HG02759 (cell line): ENCODE data around the gene RCOR1.

ENCODE experiments used
- ATAC-seq: cut with Tn5 transposase; IDR thresholded peaks from one replicate; pipeline ENCODE4 v1.9.1; 2021; ENCODE audit warnings: mild to moderate bottlenecking, moderate library complexity; ENCODE audit not compliant: unreplicated experiment

Gene RCOR1

DNA sequence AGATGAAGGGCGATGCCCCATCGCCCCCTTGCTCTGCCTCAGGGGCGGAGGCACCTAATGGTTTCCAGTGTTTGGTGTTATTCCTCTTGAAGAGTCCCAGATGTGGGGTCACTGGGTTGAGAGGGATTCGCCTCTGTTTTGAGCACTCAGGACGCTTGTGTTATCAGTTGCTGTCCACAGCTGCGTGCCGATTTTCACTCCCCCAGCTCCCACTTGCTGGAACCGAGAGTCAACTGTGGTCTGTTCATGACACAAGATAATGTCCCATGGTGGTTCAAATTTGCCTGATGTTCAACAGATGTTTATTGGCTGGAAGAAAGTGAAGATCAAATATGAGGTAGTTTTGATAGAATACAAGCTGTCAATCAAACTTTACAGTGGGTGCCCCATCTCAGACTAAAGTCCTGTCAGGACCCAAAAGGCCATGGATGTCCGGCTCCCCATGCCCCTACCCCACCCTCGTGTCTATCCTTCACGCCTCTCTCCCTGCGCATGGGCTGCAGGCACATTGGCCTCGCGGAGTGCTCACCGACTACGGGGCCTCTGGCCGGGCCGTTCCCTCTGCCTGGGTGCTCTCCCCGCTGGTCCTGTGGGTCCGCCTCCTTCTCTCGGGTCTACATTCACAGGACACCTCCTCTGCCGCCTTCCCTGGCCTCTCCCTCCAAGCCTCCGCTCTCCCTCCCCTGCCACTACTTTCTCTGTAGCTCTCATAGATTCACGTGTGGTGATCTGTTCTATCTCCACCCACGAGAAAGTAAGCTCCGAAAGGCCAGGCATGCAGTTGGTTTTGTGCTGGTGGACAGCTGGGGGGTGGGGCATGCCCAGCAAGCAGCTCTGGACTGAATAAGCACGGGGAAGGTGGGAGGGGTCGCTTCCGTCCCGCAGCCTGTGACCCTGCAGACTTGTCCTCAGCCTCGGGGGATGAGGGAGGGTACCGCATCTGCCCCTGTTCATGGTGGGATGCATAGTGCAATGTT, 178.0 kb downstream of the RCOR1 start:
- no peak for ATAC-seq

GRCh38 chr14:102771144-102771543, 178.7 kb downstream of the RCOR1 start:
- no peak for ATAC-seq

- no peak for ATAC-seq
Observed at GRCh38 chr14:102772781-102773570, 180.5 kb downstream of the RCOR1 start.

GRCh38 chr14:102774391-102775153, 182.1 kb downstream of the RCOR1 start:
- no peak for ATAC-seq

DNA sequence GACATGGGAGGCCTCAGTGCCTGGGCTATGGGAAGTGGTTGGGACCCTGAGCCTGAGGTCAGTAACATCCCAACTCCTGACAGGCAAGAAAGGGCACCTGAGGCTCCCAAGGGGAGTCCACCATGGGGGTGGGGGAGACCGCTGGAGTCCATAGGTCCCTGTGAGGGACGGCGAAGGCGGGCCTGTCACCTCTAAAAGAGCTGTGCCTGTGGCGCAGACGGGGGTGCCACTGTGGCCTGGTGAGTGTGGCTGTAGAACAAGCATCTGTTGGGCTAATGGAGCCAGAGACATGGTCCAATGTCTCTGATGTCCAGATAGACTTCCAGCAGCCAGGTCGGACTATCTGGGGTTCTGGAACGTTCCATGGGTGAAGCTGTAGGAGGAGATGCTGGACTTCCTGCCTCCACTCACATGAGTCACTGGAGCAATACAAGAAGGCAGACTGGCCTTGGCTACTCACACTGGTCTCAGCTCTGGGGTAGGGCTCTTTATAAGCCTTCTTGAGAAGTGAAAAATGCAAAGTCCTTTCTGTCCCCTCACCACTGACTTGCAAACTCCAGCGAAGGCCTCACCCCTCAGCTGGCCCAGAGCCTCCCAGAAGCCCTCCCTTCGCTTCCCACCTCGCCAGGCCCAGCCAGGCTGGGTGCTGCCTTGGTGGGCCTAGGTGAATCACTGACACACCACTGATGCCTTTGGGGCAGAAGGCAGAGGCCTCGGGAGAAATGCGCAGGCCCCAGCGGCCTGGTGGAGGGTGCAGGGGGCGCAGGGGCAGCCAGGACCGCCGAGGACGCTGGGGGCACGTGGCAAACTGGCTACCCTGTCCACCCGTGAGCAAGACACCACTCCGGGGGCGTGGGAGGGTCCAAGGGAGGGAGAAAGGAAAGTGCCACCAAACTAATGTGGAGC, 183.7 kb downstream of the RCOR1 start:
- no peak for ATAC-seq

DNA sequence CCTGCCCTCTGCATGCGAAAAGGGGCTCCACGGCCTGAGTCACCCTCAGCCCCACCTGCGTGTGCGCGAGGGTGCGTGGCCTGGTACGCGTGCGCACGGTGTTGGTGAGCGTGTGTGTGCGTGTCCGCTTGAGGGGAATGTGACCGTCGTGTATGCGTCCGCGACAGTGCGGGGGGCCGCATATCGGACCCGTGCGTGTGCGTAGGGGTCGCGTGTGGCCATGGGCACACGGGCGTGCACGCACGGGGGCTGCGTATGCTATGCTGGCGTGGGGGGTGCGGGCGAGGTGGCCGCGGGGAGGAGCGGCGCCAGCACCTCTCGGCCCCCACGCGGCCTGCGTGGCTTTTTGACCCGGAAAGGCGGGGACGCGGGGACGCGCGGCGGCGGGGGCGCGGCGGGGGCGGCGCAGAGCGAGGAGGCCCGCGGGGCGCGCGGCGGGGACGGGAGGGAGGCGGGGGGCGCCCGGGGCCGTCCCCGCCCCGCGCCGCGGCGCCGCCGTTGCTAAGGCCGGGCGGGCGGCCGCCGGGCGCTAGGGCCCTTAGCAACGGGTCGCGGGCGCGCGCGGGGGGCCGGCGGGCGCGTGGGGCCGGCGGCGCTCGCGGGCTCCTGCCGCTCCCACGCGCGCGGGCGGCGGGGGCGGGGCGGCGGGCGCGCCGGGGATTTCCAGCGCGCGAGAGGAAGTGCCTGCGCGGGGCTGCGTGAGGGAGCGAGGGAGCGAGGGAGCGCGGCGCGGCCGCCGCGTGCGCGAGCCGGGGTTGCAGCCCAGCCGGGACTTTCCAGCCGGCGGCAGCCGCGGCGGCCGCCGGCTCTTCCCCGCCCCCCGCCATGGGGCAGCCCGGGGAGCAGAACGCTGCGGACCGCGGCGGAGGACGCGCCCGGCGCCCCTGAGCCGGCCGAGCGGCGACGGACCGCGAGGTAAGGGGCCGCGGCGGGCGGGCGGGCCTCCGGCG, 184.6 kb downstream of the RCOR1 start, which contains the start of gene TRAF3:
TRAF3 (plus strand) TSS at position 689 of the 950 bp plus-strand sequence. CDS start 92,753 bp downstream, outside the sequence.
- ATAC-seq = peak; percentile 69

GRCh38 chr14:102777711-102778337, 185.4 kb downstream of the RCOR1 start:
- peak; percentile 12 for ATAC-seq

DNA sequence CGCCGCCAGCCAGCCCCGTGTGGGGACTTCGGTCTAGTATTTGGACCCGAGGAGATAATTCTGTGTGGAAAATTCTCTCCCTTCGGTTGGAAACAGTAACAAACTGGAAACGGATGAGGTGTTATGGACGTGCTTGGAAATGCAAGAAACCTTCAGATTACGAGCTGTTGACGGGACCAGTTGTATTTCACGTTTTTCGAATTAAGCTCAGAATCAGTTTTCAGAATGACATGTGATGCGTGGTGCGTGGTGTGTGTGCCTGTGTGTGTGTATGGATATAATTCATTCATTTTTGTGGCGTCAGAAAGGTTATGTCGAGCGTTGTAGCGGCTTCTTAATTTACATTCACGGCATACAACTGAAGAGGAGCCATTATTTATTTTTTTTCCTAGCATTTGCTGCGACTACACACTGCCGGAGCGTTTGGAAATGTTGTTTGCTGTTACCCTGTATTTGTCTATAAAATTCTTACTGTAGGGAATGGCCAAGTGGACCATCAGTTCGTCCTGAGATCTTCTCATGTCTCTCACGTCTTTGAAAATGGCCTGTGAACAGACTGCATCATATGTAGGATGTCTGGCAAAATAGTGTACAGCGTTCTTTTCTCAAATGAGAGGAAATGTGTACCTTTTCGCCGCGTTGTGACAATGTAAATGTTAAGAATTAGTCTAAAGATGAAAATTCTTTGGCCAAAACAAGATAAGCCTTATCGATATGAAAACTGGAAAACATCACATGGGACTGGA, 186.1 kb downstream of the RCOR1 start:
- ATAC-seq = no peak

- ATAC-seq = no peak
Observed at GRCh38 chr14:102779084-102779462, 186.6 kb downstream of the RCOR1 start.

DNA sequence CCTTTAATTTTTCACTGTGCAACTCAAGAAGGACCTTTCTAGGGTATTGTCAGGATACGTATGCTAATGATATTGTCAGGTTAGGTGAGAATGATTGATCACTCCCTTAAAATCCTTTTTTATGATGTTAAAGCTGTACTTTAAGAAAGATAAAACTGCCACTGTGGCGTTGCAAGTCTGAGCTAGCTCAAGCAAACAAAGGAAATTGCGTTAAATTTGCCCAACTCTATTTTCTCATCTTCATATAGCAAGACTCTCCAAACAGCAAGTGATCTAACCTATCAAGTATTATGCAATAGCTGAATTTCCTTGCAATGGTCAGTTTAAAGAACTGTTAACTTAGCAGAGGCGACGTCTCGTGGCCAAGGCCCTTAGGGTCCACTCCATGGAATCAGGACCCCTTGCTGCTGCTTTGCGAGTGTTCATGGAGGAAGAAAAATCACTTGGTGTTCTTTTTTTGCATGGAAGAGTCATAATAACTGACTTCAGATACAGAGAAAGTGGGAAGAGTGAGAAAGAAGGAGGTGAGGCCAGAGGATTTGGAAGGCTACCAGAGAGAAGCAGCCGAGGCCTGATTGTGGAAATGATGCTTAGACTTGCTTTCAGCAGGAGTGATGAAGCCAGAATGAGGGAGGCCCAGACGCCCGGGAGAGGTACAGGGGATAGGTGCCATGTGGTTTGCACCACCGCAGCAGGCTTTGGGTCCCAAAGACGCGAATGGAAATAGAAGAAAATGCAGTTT, 187.3 kb downstream of the RCOR1 start:
- no peak for ATAC-seq
